GM10248 (cell line): ENCODE data around the gene ERRFI1.

Experiments
- CTCF ChIA-PET: fragments of 300-600 bp; sonication (Branson Sonifier 250); formaldehyde crosslinking; extraction: SDS; loops from one replicate; lab custom pipeline; 2021; ENCODE audit warnings: antibody characterized with exemption; lab: Yijun Ruan, JAX
- POLR2A ChIA-PET: fragments of 350-650 bp; sonication (Branson Sonifier 250); formaldehyde crosslinking; extraction: SDS; loops from one replicate; lab custom pipeline; 2020; ENCODE audit warnings: antibody characterized with exemption; lab: Yijun Ruan, JAX
- DNase-seq: peaks from one replicate; pipeline ENCODE4 v3.0.0; 2012; ENCODE audit errors: extremely low spot score
- CTCF ChIP-seq: IDR thresholded peaks from 2 replicates; pipeline ENCODE4 v1.5.1; 2012; ENCODE audit warnings: mild to moderate bottlenecking, low read depth; ENCODE audit errors: extremely low read depth, missing control alignments, control extremely low read depth

ERRFI1 gene

GRCh38 chr1:8042134-8042533 lies 16.0 kb upstream of the ERRFI1 start:
- POLR2A ChIA-PET, result no interaction called here
- TF ChIP-seq CTCF, result no peak
- no peak for DNase-seq
- CTCF ChIA-PET, result no interaction called here

- DNase-seq, result no peak
- CTCF ChIA-PET, result interaction anchor here (1.1 to 2.2 kb wide), 5 partner anchors 8 to 274 kb away, joined by 3 to 11 read pairs (median 6); no protein-coding TSS in a partner anchor
- POLR2A ChIA-PET, result no interaction called here
- no peak for TF ChIP-seq CTCF
Observed at GRCh38 chr1:8040586-8040985, 14.5 kb upstream of the ERRFI1 start.

- ChIA-PET CTCF (no interaction called here), POLR2A (no interaction called here)
- no peak for DNase-seq
- no peak for TF ChIP-seq CTCF
Observed at GRCh38 chr1:8039071-8039470, 13.0 kb upstream of the ERRFI1 start.

GRCh38 chr1:8035289-8035688 lies 9.2 kb upstream of the ERRFI1 start:
- POLR2A ChIA-PET, result no interaction called here
- no peak for DNase-seq
- no peak for TF ChIP-seq CTCF
- CTCF ChIA-PET, result interaction anchor here (1.0 kb wide), 1 partner anchor 281 kb away, joined by 4 read pairs; no protein-coding TSS in a partner anchor

- ChIA-PET POLR2A (no interaction called here), CTCF (interaction anchor here (1.1 to 4.0 kb wide), 4 partner anchors 8 to 318 kb away, joined by 3 to 53 read pairs (median 7); no protein-coding TSS in a partner anchor)
- no peak for DNase-seq
- no peak for TF ChIP-seq CTCF
Observed at GRCh38 chr1:8033322-8033721, 7.2 kb upstream of the ERRFI1 start.

GRCh38 chr1:8032366-8032910 lies 6.3 kb upstream of the ERRFI1 start:
- no peak for DNase-seq
- ChIA-PET CTCF (interaction anchor here (0.8 to 4.0 kb wide), 8 partner anchors 8 to 318 kb away, joined by 3 to 53 read pairs (median 6); no protein-coding TSS in a partner anchor), POLR2A (no interaction called here)
- no peak for TF ChIP-seq CTCF
